GM06990 (cell line): Measurements from ENCODE around the gene GRM4.

Experiments
- DNase-seq: peaks from one replicate; pipeline ENCODE4 v3.0.0-alpha.2; 2011; ENCODE audit not compliant: insufficient read length; ENCODE audit errors: extremely low read depth
- H3K27me3 ChIP-seq: replicated peaks from 2 replicates; pipeline ENCODE4 v1.6.0; 2011; ENCODE audit warnings: low read length; ENCODE audit not compliant: control insufficient read depth, insufficient read depth
- H3K36me3 ChIP-seq: 2 replicates; pipeline ENCODE4 v1.5.1; 2011; ENCODE audit warnings: low read length; ENCODE audit not compliant: control insufficient read depth, insufficient read depth
- H3K4me3 ChIP-seq: replicated peaks from 2 replicates; pipeline ENCODE4 v1.5.1; 2011; ENCODE audit warnings: low read depth, mild to moderate bottlenecking, control low read depth, low read length
- TF ChIP-seq, protein P1 (sequence below): IDR thresholded peaks from 2 replicates; pipeline ENCODE4 v1.5.1; 2011; ENCODE audit warnings: low read length, control low read depth, mild to moderate bottlenecking, inconsistent platforms; ENCODE audit not compliant: insufficient read depth, poor library complexity, severe bottlenecking

The GRM4 gene

DNA sequence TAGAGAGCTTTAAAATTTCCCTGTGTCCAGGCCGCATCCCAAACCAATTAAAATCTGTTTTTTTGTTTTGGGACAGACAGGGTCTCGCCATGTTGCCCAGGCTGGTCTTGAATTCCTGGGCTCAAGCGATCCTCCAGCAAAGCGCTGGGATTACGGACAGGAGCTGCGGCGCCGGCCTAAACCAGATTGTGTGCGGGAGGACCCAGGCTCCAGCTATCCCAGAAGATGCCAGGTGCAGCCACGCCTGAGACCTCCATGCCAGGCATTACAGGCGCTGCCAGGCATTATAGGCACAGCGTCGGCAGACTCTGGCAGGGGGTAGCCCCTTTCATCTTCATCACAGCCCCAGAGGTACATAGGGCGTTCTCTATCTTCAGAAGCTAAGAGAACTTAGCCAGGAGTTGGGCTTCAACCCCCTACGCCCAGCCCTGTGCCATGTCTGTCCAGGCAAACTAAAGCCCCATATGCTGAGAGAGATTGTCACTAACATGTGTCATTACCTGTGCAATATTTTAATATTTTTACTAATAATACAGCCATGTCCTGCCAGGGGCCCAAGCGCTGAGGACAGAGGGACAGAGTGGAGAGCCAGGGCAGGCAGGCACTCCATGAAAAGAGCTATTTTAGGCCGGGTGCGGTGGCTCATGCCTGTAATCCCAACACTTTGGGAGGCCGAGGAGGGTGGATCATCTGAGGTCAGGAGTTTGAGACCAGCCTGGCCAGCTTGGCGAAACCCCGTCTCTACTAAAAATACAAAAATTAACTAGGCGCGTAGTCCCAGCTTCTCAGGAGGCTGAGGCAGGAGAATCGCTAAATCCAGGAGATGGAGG, 9.8 kb upstream of the GRM4 start:
- DNase-seq, result no peak
- TF ChIP-seq, protein P1, sequence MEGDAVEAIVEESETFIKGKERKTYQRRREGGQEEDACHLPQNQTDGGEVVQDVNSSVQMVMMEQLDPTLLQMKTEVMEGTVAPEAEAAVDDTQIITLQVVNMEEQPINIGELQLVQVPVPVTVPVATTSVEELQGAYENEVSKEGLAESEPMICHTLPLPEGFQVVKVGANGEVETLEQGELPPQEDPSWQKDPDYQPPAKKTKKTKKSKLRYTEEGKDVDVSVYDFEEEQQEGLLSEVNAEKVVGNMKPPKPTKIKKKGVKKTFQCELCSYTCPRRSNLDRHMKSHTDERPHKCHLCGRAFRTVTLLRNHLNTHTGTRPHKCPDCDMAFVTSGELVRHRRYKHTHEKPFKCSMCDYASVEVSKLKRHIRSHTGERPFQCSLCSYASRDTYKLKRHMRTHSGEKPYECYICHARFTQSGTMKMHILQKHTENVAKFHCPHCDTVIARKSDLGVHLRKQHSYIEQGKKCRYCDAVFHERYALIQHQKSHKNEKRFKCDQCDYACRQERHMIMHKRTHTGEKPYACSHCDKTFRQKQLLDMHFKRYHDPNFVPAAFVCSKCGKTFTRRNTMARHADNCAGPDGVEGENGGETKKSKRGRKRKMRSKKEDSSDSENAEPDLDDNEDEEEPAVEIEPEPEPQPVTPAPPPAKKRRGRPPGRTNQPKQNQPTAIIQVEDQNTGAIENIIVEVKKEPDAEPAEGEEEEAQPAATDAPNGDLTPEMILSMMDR, result no peak
- no peaks in the 10 kb centered on the region for H3K36me3 ChIP-seq

DNA sequence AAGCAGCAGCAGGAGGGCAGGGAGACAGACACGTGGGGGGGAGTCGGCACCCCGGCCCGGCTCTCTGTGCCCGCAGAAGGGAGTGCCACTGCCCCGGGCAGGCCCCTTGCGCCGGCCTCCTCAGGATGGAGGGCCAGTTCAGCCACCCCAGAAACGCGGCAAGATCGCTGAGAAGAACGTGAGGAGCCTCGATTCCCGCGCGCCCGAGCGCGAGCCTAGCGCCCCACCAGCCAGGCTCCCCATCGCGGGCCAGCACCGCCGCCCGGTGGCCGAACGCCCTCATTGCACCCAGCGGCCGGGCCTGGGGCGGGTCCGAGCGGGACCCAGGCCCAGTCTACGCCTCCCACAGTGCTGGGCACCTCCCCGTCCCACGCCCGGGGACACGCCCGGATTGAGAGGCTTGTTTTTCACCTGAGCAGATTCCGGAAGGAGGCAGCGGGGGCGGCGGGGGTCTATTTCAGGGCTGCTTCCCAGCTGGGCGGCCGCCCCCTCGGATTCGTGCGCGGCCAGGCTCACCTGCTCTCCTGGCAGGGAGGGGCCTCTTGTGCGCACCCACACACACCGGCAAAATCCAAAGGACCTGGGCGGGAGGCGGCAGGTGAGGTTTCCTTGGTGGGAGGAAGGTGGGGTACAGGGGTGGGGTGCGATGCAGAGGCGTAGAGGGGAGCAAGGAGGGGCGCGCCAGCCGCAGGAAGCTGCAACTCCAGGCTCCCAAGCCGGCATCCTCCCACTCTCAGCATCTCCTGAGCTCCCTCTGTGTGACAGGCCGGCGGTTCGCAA, 9.0 kb upstream of the GRM4 start:
- Histone ChIP-seq H3K4me3 (no peak overlapping the region), H3K36me3 (no peaks in the 10 kb centered on the region), H3K27me3 (peaks cover 2% of the 10 kb centered on the region; the same call in 1 of the 2 replicates)
- TF ChIP-seq, protein P1, result peak; percentile 80
- peak; percentile 60 for DNase-seq

More for the DNA sequence above, 9.8 kb upstream of the GRM4 start:
- Histone ChIP-seq H3K27me3 (peaks cover 2% of the 10 kb centered on the region; the same call in 1 of the 2 replicates), H3K4me3 (no peak overlapping the region)

DNA sequence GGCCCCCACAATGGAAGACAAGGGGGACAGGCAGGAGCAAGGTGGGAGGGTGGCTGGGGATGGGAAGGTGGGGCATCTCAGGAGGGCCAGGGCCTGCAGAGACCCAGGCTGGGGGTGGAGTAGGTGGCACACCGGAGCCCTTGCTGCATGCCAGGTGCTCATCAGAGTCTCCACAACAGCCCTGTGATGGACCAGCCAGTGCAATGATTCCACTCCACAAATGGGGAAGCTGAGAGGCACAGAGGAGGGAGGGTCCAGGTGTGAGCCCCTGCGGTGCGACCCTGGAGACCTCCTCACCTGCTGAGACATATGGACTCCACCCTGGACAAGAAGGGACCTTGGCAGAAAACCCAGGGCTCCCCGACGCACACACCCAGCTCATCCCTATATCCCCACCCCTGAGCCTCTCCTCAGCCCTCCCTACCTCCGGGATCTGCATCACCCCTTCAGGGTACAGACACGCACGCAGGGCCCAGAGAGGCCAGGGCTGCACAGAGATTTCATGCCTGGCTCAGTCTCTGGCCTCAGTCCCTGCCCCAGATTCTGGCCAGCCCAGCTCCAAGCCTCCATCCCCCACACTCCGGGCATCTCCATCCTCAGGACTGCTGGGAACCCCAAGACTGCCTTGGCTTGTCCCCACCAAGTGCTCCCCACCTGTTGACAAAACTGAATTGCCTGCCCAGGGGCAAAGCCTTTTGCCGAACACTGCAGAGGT, 7.1 kb upstream of the GRM4 start:
- H3K27me3 ChIP-seq, result peaks cover 2% of the 10 kb centered on the region; the same call in 1 of the 2 replicates
- TF ChIP-seq, protein P1, result no peak
- DNase-seq, result no peak

DNA sequence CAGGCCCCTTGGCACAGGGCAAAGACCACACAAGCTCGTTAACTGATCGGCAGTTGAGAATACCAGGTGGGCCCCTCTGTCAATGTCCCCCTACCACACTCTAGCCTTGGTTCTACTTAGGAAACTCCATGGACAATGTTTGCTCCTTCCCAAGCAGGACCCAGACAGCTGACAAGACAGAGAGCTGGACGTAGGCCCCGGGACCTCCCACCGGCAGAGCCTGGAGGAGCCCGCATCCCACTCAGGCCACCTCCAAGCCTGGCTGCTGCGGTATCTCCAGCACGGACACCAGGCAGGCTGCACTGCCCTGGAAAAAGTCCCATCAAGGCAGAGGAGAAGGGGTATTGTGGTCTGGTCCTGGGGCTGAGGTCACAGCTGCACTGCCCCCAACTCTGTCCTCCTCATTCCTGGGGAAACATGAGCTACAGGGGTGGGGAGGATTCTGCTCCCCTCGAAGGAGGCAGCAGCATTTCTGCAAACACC, 6.2 kb upstream of the GRM4 start:
- no peak overlapping the region for H3K4me3 ChIP-seq
- no peaks in the 10 kb centered on the region for H3K36me3 ChIP-seq
- peaks cover 2% of the 10 kb centered on the region; the same call in 1 of the 2 replicates for H3K27me3 ChIP-seq
- DNase-seq, result no peak
- TF ChIP-seq, protein P1, result no peak

More for the DNA sequence above, 7.1 kb upstream of the GRM4 start:
- no peaks in the 10 kb centered on the region for H3K36me3 ChIP-seq
- no peak overlapping the region for H3K4me3 ChIP-seq

DNA sequence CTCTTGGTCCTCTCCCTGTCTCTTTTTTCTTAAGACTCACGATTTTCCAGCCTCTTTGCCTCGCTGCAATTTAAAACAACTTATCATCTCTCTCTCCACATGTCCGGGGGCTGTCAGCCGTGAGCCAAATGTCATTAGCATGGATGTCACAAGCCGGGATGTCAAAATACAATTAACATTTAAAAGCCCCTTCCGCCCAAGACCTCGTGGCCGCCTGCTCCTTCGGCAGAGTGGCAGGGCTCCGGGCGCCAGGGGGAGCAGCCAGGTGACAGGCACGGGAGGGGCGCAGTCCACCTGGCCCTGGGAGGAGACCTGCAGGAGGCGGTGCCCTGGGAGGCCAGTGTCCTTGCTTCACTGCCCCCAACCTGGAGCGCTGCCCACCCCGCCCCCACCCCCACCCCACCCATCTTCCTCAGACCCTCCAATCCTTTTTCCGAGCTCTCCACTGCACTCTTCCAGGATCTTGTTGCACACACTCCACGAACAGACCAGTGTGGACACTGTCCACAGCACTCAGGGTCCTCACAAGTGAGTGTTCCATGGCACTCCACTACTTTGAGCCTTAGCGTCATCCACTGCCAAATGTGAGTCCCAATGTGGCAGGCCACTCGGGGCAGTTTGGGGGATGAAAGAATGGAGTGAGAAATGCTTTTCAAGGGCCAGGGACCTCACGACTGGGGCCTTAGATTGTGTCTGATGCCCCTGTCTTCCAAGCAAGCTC, 5.6 kb upstream of the GRM4 start:
- Histone ChIP-seq H3K4me3 (no peak overlapping the region), H3K36me3 (no peaks in the 10 kb centered on the region), H3K27me3 (peaks cover 2% of the 10 kb centered on the region; the same call in 1 of the 2 replicates)
- TF ChIP-seq, protein P1, result no peak
- no peak for DNase-seq
